ENCODE results near the gene MED13L. TPM values are rescaled to one million over a fixed set of nuclear protein-coding genes. Genes with fewer than 3 reads are reported as not detected.

Gene MED13L
- total RNA-seq, 2 donors from 2014 or later: 55.0 to 64.1 TPM

DNA sequence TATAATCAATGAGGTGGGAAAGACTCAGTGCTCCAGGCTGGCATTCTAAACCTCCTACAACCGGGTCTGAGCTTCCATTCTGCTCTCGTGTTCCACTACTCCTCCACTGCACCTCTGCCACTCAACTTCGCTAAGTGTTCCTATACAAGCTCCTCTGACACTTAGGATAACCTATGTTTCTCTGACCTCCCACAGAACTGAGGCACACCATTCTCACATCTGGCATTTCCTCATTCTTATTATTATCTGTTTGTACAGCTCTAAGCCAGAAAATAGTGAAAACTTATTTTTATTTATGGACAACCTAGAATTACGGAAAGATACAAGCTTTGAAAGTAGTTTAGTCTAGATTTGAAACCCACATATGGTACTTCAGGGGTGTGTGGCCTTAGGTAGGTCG, 127.0 kb downstream of the MED13L start:
- Histone ChIP-seq H3K27me3 (no peaks in the 10 kb centered on the region), H3K36me3 (no peaks in the 10 kb centered on the region), H3K4me1 (peaks cover 0 to 46% of the 10 kb centered on the region in 2 donors), H3K27ac (no peak overlapping the region), H3K4me3 (no peak overlapping the region), H3K9me3 (no peaks in the 10 kb centered on the region)
- DNase-seq (ENCODE audit: low spot score): no peak
- no peak for TF ChIP-seq CTCF (IDR thresholded peaks at IDR 0.05)

DNA sequence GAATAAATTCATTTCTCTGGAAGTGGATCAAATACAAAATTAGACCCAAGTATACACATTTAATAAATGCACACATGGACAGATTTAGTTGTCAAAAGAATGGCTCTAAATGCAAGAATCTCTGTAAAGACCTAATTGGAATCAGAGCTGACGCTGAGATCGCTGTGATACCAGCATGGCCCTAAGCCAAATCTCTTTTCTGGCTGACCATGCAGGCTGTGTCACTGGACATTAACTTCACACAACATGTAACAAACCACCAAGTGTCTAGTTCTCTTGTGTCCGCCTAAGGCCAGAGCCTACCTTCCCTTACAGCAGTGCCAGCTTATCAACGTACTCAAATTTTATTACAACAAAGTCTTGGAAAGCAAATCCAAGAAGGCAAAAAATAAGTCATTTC, 127.5 kb downstream of the MED13L start:
- Histone ChIP-seq H3K4me1 (peaks cover 0 to 51% of the 10 kb centered on the region in 2 donors), H3K9me3 (no peaks in the 10 kb centered on the region), H3K4me3 (no peak overlapping the region), H3K27me3 (no peaks in the 10 kb centered on the region), H3K27ac (no peak overlapping the region), H3K36me3 (no peaks in the 10 kb centered on the region)
- TF ChIP-seq CTCF (IDR thresholded peaks at IDR 0.05): no peak
- no peak for DNase-seq (ENCODE audit: low spot score)

DNA sequence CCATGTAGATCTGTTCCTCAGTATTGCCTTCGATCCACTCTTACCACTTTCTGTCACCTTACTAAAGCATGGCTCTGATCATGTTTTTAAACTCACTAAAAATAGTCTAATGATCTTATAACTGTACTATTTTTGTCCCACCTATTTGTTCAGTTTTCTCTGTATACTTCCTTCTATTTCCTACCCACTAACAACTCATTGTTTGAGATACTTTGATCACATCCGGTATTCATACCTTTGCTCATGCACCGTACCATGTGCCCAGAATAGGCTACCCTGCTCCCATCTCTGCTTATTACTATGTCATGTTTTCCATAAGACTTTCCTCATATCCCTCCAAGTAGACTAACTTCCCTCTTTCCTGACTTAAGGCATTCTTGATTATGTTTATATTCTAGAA, 128.6 kb downstream of the MED13L start:
- no peak overlapping the region for H3K4me3 ChIP-seq
- peaks cover 0 to 57% of the 10 kb centered on the region in 2 donors for H3K4me1 ChIP-seq
- no peaks in the 10 kb centered on the region for H3K9me3 ChIP-seq
- H3K27ac ChIP-seq: no peak overlapping the region
- no peaks in the 10 kb centered on the region for H3K36me3 ChIP-seq
- no peak for TF ChIP-seq CTCF (IDR thresholded peaks at IDR 0.05)
- no peak for DNase-seq (ENCODE audit: low spot score)
- no peaks in the 10 kb centered on the region for H3K27me3 ChIP-seq

DNA sequence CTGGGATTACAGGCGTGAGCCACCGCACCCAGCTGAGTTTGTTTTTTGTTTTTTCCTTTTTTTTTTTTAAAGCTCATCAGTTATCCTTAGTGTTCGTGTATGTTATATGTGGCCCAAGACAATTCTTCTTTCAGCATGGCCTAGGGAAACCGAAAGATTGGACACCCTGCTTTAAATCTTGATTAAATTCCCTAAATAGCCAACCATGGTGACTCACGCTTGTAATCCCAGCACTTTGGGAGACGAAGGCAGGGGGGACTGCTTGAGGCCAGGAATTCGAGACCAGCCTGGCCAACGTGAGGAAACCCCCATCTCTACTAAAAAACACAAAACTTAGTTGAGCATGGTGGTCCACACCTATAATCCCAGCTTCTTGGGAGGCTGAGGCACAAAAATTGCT, 131.1 kb downstream of the MED13L start:
- H3K27me3 ChIP-seq: no peaks in the 10 kb centered on the region
- peaks cover 0 to 59% of the 10 kb centered on the region in 2 donors for H3K4me1 ChIP-seq
- DNase-seq (ENCODE audit: low spot score): no peak
- H3K36me3 ChIP-seq: no peaks in the 10 kb centered on the region
- no peak for TF ChIP-seq CTCF (IDR thresholded peaks at IDR 0.05)
- no peak overlapping the region for H3K4me3 ChIP-seq
- no peak overlapping the region for H3K27ac ChIP-seq
- no peaks in the 10 kb centered on the region for H3K9me3 ChIP-seq

DNA sequence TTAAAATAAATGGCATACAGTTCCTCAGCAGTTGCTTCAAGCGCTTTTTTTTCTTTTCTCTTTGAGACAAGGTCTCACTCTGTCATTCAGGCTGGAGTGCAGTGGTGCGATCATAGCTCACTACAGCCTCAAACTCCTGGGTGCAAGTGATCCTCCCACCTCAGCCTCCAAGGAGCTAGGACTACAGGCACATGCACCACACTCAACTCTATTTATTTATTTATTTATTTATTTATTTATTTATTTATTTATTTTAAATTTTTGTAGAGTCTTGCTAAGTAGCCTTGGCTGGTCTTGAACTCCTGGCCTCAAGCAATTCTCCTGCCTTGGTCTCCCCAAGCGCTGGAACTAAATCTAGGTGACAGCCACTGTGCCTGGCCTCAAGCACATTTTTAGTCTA, 132.0 kb downstream of the MED13L start:
- no peak for DNase-seq (ENCODE audit: low spot score)
- Histone ChIP-seq H3K27me3 (no peaks in the 10 kb centered on the region), H3K36me3 (no peaks in the 10 kb centered on the region), H3K27ac (no peak overlapping the region), H3K4me1 (peaks cover 0 to 64% of the 10 kb centered on the region in 2 donors), H3K9me3 (no peaks in the 10 kb centered on the region), H3K4me3 (no peak overlapping the region)
- TF ChIP-seq CTCF (IDR thresholded peaks at IDR 0.05): no peak

- DNase-seq (ENCODE audit: low spot score): no peak
- TF ChIP-seq CTCF (IDR thresholded peaks at IDR 0.05): no peak
- no peaks in the 10 kb centered on the region for H3K36me3 ChIP-seq
- peaks cover 0 to 58% of the 10 kb centered on the region in 2 donors for H3K4me1 ChIP-seq
- no peaks in the 10 kb centered on the region for H3K9me3 ChIP-seq
- H3K27me3 ChIP-seq: no peaks in the 10 kb centered on the region
- no peak overlapping the region for H3K4me3 ChIP-seq
- H3K27ac ChIP-seq: peak overlapping the region in 1 of 2 donors; percentile 62
These were observed 133.1 kb downstream of the MED13L start for GRCh38 chr12:116144384-116144783.

All from right atrium auricular region (tissue), 2 donors.